Measurements from ENCODE around the gene CCDC154. TPM values are rescaled to one million over a fixed set of nuclear protein-coding genes. Genes with fewer than 3 reads are reported as not detected.
A peak's percentile ranks its signal among the peaks of the same experiment; 100 is the strongest.

The CCDC154 gene
- total RNA-seq, 6 donors from 2014 or later: 0.30 to 5.4 (median 2.9) TPM; not detected in 1

DNA sequence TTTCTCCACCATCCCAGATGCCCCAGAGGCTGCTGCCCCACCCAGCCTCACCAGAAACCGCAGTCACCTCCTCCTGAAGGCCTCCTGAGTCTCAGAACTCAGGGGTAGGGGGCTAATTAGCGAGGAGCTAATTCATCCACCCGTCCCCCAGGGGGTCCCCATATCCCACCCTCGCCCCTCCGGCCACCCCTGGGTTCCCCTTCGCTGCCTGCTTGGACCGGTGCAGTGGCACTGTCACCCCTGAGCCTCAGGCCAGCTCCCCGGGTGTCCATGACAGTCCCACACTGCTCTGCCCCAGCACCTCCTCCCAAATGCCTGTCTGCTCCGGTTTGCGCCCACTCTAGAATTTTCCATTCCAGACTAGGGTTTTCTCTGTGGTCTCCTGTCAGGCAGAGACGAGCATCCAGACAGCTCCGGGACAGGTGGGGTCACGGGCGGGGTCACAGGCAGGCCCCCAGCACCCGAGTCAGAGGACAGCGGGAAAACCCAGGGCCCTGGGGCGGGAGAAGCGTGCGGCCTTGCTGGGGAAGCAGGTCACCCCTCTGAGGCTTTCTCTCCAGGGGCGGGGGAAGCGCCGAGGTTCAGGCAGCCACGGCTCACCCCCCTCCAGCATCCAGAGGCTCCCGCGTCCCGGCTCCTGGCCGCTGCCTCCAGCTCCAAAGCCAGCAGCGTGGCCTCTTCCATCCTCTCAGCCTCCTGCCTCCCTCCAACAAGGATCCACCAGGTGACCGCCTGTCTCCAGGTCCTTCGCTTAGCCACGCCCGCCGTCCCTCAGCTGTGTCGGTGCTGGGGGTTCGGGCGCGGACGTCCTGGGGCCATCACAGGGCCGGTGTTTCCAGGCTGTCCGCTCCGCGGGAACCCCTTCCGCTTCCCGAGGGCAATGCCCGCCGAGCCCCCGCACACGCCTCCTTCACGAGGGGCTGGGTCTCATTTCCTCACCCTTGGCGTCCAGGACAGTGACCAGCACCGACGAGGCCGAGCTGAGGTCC lies 16.6 kb downstream of the CCDC154 start:
- ATAC-seq (ENCODE audit: low FRiP score in 2 of 2) (no peak), DNase-seq (peak in 1 of 2 donors; percentile 79)
- Histone ChIP-seq H3K9me3 (no peaks in the 10 kb centered on the region), H3K27me3 (peaks cover 0 to 5% (median 0%) of the 10 kb centered on the region in 4 donors), H3K27ac (no peak overlapping the region), H3K36me3 (no peaks in the 10 kb centered on the region), H3K4me3 (peak overlapping the region in 1 of 4 donors; percentile 36), H3K4me1 (peaks cover 0 to 8% (median 2%) of the 10 kb centered on the region in 4 donors)
- TF ChIP-seq POLR2A (IDR thresholded peaks at IDR 0.05): no peak
- TF ChIP-seq, protein P1, sequence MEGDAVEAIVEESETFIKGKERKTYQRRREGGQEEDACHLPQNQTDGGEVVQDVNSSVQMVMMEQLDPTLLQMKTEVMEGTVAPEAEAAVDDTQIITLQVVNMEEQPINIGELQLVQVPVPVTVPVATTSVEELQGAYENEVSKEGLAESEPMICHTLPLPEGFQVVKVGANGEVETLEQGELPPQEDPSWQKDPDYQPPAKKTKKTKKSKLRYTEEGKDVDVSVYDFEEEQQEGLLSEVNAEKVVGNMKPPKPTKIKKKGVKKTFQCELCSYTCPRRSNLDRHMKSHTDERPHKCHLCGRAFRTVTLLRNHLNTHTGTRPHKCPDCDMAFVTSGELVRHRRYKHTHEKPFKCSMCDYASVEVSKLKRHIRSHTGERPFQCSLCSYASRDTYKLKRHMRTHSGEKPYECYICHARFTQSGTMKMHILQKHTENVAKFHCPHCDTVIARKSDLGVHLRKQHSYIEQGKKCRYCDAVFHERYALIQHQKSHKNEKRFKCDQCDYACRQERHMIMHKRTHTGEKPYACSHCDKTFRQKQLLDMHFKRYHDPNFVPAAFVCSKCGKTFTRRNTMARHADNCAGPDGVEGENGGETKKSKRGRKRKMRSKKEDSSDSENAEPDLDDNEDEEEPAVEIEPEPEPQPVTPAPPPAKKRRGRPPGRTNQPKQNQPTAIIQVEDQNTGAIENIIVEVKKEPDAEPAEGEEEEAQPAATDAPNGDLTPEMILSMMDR (IDR thresholded peaks at IDR 0.05): no peak
- no peak for TF ChIP-seq EP300 (IDR thresholded peaks at IDR 0.05)
- no peak for TF ChIP-seq POLR2AphosphoS5 (IDR thresholded peaks at IDR 0.05)
- 81 to 91% methylated on average over 45 to 48 of the region's 53 CpGs for WGBS, 2 donors

DNA sequence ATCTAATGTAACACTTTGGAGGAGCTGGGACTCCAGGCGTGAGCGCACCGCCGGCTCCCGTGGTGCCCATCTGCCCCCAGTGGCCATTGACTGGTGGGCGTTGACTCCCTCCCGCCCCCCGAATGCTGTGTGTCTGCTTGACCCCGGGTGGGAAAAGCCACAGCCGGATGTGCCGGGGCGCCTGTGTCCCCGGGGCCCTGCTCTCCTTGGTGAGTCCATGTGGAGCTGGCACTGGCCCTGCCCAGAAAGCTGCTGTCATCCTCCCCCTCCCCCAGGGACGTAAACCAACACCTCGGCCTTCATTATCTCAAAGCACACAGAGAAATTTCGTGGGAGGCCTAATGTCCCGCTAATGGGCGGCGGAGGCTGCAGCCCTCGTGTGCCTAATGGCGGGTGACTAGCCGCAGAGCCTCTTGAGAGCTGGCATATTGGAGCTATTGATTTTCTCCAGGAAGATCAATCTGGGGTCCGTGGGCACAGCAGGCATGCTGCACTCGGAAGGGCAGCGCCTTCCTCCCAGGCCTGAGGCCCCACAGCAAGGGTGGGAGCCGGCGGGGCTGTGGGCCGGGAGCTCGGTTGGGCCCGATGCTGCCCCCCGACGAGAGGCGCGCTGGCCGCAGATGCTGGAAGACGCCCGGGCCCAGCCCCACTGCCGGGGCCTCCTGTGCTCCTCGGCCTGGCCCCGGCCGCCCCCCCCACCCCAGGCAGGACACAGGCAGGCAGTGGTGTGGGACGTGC lies 17.5 kb downstream of the CCDC154 start:
- no peaks in the 10 kb centered on the region for H3K9me3 ChIP-seq
- H3K36me3 ChIP-seq: no peaks in the 10 kb centered on the region
- no peak for ATAC-seq (ENCODE audit: low FRiP score in 2 of 2)
- H3K4me1 ChIP-seq: peaks cover 0 to 10% (median 2%) of the 10 kb centered on the region in 4 donors
- TF ChIP-seq EP300 (IDR thresholded peaks at IDR 0.05) (no peak), POLR2A (IDR thresholded peaks at IDR 0.05) (no peak), POLR2AphosphoS5 (IDR thresholded peaks at IDR 0.05) (no peak)
- TF ChIP-seq, protein P1 (IDR thresholded peaks at IDR 0.05): no peak
- WGBS, 2 donors: 84% methylated on average over 18 to 40 of the region's 42 CpGs
- H3K27me3 ChIP-seq: peaks cover 0 to 5% (median 0%) of the 10 kb centered on the region in 4 donors
- peak in 1 of 2 donors; percentile 77 for DNase-seq
- H3K27ac ChIP-seq: no peak overlapping the region
- no peak overlapping the region for H3K4me3 ChIP-seq

DNA sequence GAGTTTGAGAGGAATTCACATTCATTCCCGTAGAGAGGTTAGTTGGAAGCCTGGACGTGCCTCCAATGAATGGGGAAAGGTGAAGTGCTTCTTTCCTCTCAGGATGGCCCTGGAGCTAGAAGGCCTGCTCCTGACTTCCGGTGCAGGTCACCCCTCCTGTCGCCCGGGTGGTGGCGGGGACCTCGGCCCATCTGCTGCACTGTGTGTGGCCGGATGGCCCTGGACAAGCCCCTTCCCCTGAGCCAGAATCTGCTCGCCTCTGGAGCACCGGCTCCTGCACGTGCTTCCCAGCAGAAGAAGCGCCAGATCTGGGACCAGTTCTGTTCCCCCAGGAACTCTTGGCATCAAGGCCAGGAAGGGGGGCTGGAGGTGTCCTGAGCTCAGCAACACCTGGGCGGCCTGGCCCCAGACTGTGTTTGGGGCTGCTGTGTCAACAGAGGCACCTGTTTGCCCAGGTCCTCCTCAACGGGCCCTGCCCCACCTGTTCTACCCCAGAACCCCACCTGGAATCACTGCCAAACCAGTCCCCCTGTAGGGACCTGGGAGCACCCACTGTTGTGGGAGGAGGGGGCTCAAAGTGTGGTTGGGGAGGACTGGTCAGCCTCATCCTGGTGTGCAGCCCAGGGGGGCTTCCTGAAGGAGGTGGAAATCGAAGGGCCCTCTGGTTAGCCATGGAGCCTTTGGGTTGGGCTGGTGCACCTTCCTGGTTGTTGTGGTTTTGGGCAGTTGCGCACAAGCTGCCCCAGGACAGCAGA lies 18.6 kb downstream of the CCDC154 start:
- WGBS, 2 donors: 83 to 89% methylated on average over 4 to 16 of the region's 16 CpGs
- DNase-seq (peak in 1 of 2 donors; percentile 65), ATAC-seq (ENCODE audit: low FRiP score in 2 of 2) (no peak)
- Histone ChIP-seq H3K36me3 (no peaks in the 10 kb centered on the region), H3K9me3 (no peaks in the 10 kb centered on the region), H3K4me3 (no peak overlapping the region), H3K4me1 (peaks cover 6 to 18% (median 9%) of the 10 kb centered on the region in 4 donors), H3K27me3 (peaks cover 0 to 5% (median 0%) of the 10 kb centered on the region in 4 donors), H3K27ac (no peak overlapping the region)
- TF ChIP-seq, protein P1 (IDR thresholded peaks at IDR 0.05): no peak

DNA sequence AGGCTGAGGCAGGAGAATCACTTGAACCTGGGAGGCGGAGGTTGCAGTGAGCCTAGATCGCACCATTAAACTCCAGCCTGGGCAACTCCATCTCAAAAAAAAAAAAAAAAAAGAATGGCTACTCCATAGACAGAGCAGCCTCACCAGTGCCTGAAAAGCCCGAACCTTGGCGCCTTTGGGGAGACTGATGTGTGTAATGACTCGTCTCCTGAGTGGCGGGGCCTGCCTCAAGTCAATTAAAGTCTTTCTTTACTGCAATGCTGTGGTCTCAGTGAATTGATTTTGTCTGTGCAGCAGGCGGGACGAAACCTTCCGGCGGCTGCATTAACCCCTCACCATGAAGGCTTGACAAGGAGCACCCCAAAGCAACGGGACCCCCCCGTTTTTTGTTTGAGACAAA lies 20.3 kb downstream of the CCDC154 start:
- DNase-seq (no peak), ATAC-seq (ENCODE audit: low FRiP score in 2 of 2) (no peak)
- no peak overlapping the region for H3K27ac ChIP-seq
- peaks cover 0 to 5% (median 0%) of the 10 kb centered on the region in 4 donors for H3K27me3 ChIP-seq
- peaks cover 17 to 30% (median 18%) of the 10 kb centered on the region in 4 donors for H3K4me1 ChIP-seq
- H3K9me3 ChIP-seq: no peaks in the 10 kb centered on the region
- TF ChIP-seq POLR2A (IDR thresholded peaks at IDR 0.05): no peak
- TF ChIP-seq, protein P1 (IDR thresholded peaks at IDR 0.05): no peak
- no peak for TF ChIP-seq EP300 (IDR thresholded peaks at IDR 0.05)
- no peak for TF ChIP-seq POLR2AphosphoS5 (IDR thresholded peaks at IDR 0.05)
- WGBS, 2 donors: 92 to 98% methylated on average over 12 of the region's 12 CpGs
- no peaks in the 10 kb centered on the region for H3K36me3 ChIP-seq
- H3K4me3 ChIP-seq: no peak overlapping the region
